Epithelial cell of proximal tubule (primary cell): ENCODE results near the gene SNAPIN. TPM values are rescaled to one million over a fixed set of nuclear protein-coding genes. Genes with fewer than 3 reads are reported as not detected.

Experiments
- DNase-seq: peaks from one replicate; pipeline ENCODE4 v3.0.0-alpha.2; 2011; ENCODE audit warnings: low read depth
- H3K4me3 ChIP-seq: 2 replicates; pipeline ENCODE4 v1.5.1; 2011; ENCODE audit warnings: low read depth, mild to moderate bottlenecking, low read length
- CTCF ChIP-seq: conservative IDR thresholded peaks from 2 replicates; pipeline ENCODE4 v1.5.1; 2012; ENCODE audit warnings: low read depth, mild to moderate bottlenecking, low read length
- total RNA-seq: library from RNA; depleted of rRNA; stranded (reverse); fragments of >200 nt; gene quantifications from 2 replicates; pipeline ENCODE4 v1.2.3, GENCODE V29; 2015

SNAPIN gene
- total RNA-seq, 1 donor from 2014 or later, result 59.8 TPM

- peak overlapping the region; percentile 99 for H3K4me3 ChIP-seq
- TF ChIP-seq CTCF, result no peak
These were observed 46.3 kb upstream of the SNAPIN start for GRCh38 chr1:153612111-153612754.

GRCh38 chr1:153612755-153613331 lies 45.7 kb upstream of the SNAPIN start, which contains the start of gene S100A16:
S100A16 (minus strand) TSS chr1:153613137; CDS start chr1:153608151, 4,986 bp downstream.
- DNase-seq, result no peak
- no peak for TF ChIP-seq CTCF

More at GRCh38 chr1:153612111-153612754, 46.3 kb upstream of the SNAPIN start:
- DNase-seq, result no peak

GRCh38 chr1:153613406-153613805 lies 45.1 kb upstream of the SNAPIN start:
- TF ChIP-seq CTCF, result no peak
- DNase-seq, result no peak
- peak overlapping the region; percentile 99 for H3K4me3 ChIP-seq

More at GRCh38 chr1:153612755-153613331, 45.7 kb upstream of the SNAPIN start, which contains the start of gene S100A16:
- H3K4me3 ChIP-seq, result peak within 1 kb of the TSS; percentile 99

- peak; percentile 23 for TF ChIP-seq CTCF
- no peak for DNase-seq
- no peak overlapping the region for H3K4me3 ChIP-seq
These were observed 44.2 kb upstream of the SNAPIN start for GRCh38 chr1:153614189-153614900.

GRCh38 chr1:153614906-153615305 lies 43.6 kb upstream of the SNAPIN start:
- no peak for TF ChIP-seq CTCF
- no peak for DNase-seq
- H3K4me3 ChIP-seq, result no peak overlapping the region

- TF ChIP-seq CTCF, result no peak
- H3K4me3 ChIP-seq, result no peak overlapping the region
- DNase-seq, result no peak
These were observed 43.1 kb upstream of the SNAPIN start for GRCh38 chr1:153615406-153615805.
